NCI-H524 treated with DMSO at 0.1 percent for 48 hours (cell line): ENCODE data around the gene SH2D5.
A peak's percentile ranks its signal among the peaks of the same experiment; 100 is the strongest.

Source experiments
- DNase-seq: peaks from one replicate; lab custom pipeline; 2025; lab: John Stamatoyannopoulos, UW

The SH2D5 gene

DNA sequence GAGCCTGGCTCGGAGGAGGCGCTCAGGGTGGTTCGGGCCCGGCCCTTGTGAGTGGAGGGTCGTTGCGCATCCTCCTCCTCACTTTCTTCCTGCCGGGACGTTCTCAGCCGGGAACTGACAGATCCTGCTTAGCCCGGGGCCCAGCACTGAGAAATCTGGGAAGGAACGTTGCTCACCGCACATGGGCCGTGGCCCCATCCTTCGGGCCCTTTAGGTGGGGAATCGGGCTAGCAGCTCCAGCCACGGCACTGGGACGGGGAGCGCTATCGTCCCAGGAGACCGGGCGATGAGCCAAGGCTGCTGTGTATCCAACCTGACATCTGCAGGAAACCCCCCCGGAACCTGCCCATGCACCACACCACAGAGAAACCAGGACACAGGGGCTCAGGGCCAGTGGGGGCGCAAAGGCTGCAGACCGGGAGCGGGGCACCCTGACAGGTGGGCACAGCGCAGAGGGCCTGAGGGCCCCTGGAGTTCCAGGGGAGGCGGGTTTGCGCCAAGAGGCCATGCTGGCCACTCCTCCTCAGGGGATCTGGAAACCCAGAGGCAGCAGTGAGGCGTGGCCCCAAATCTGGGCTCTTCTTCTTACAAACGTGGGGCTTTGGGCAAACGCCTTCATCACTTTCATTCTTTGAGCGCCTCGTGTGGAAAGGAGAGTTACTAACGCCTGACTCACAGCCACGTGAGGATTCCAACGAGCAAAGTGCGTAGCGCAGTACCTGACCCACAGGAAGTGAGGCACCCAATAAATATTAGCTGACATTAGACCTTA is at the start of gene SH2D5:
Gene SH2D5, minus strand, starts transcription at position 116 of the 772 bp plus-strand sequence. CDS start 4,659 bp downstream, outside the sequence.
- DNase-seq, result peak; percentile 58

DNA sequence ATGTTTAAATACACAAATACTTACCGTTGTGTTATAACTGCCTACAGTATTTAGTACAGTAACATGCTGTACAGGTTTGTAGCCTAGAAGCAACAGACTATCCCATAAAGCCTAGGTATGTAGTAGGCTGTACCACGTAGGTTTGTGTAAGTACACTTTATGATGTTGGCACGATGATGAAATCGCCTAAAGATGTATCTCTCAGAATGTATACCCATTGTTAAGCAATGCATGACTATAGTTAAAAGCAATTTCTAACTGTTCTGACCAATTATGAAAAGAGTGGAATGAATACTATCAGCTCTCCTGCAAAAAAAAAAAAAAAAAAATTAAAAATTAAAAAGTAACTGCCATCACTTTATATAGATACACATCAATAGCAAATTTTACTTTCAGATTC is 43.2 kb upstream of the SH2D5 start:
- no peak for DNase-seq

DNA sequence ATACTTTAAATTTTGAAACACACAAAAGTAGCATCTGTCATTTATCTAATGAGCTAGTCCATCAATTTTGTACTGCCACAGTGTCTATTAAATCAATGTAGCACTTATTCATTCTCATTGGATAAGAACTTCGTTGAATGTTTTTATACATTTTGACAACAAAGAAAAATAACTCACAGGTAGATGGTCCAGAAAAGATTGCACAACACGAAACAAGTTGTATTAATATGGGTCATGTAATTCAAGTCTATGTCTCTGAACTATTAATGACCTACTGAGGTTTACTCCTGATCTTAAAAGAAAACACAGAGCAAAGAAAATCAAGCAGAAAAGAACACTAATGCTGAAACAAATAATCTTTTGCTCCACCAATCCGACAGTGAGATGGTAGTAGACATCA is 39.3 kb upstream of the SH2D5 start:
- DNase-seq, result no peak

DNA sequence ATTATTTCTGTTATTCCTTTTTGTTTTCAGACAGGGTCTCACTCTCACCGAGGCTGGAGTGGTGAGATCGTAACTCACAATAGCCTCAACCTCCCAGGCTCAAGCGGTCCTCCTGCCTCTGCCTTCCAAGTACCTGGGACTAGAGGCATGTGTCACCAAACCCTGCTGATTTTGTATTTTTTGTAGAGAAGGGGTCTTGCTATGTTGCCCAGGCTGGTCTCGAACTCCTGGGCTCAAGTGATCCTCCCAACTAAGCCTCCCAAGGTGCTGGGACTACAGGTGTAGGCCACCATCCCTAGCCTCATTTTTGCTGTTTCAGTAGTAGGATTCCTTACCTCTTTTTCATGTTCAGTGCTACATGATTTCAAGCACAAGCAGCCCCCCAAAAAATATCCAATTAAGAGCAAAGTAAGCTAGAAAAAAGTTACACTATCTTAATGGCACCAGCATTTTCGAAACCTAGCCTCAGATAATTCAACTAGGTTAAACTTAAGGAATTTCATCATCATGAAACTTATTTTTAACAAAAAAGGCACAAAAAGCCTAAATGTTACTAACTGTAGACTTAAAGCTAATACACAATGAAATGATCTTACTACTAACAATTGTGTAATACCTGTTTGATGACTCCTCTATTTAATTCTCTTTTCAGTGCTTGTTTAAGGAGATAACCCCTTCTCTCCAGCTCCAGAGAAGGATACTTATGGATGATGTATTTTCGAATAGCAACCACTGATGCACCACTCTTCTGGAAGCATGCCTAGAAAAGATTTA is 38.0 kb upstream of the SH2D5 start:
- DNase-seq, result no peak

DNA sequence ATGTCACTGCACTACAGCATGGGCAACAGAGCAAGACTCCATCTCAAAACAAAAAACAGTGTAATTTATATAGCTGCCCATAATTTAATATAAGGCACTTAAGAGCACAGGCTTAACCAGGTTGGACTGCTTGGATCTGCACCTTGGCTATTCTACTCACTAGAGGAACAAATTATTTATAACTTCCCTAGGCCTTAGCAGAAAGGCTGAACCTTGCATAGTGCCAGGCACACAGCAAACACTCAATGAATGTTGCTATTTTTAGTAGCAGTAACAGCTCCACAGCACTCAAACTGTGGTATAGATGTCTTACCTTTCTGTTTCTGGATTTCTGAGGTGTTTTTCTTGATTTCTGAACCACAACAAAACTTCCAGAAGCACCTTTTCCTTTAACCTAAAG is 34.8 kb upstream of the SH2D5 start:
- DNase-seq, result no peak

DNA sequence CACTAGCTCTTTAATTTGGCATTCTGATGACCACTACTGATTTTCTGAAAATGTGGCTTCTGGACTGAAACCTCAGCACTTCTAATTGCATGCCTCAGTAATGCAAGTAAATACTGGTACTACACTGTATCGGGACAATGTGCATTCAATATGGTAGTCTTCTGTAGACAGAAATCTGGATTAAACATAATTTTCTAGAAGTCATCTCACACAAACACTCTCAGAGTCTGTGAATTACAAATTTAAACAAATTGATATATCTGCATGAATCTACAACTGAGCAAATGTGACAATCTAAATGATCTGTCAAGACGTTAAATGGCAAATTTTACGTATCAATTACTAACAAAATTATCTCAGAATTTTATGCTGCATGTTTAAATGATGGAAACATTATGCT is 30.9 kb upstream of the SH2D5 start:
- DNase-seq, result no peak

DNA sequence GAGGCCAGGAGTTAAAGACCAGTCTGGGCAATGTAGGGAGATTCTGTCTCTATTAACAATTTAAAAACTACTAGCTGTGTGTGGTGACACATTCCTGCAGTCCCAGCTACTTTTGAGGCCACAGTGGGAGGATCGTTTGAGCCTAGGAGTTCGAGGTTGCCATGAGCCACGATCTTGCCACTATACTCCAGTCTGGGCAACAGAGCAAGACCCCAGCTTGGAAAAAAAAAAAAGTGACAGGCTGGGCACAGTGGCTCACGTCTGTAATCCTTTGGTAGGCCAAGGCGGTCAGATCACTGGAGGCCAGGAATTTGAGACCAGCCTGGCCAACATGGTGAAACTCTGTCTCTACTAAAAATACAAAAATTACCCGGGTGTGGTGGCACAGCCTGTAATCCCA is 27.8 kb upstream of the SH2D5 start:
- DNase-seq, result no peak

DNA sequence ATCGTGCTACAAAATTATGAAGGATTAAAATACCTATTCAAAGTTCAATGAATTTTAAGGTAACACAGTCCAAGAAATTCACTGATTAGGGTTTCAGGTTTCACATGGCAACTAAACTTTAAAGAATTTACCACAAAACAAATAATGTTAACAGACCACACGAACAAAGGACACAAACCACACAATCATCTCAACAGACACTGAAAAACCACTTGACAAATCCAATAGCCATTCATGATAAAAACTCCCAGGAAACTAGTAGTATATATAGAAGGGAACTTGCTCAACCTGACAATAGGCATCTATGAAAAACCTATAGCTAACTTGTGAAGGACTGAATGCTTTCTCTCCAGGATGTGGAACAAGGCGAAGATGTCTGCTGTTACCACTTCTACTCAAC is 21.1 kb upstream of the SH2D5 start:
- no peak for DNase-seq

DNA sequence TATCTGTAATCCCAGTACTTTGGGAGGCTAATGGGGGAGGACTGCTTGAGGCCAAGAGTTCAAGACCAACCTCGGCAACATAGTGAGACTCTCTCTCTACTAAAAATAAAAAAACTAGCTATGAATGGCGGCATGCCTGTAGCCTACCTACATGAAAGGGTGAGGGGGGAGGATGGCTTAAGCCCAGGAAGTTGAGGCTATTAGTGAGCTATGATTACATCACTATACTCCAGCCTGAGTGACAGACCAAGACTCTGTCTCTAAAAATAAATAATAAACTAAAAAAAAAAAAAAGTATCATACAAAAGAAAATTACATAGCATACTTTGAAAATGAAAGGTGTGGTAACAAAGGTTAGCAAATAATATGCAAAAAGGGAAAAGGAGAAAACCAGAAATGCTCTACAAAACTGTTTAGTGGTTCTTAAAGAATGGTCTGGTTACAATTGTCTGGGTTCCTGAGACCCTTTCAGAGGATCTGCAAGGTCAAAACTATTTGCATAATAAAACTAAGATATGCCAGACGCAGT is 19.0 kb upstream of the SH2D5 start:
- DNase-seq, result no peak

DNA sequence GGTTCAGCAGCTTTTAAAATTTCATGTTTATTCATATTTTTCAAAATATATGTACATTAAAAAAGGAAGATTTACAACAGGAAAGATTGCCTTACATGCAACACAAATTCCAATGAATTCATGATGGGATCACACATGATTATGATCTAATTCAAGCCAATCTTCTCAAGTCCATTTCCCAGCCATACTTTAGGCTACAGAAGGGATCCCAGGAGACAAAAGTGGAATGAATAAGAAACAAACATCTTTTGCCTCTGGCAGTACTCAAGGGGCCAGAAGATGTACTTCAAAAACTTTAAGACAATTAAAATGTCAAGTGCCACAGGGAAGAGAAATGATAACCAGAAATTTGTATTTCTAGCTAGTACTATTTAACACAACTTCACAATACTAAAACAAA is 10.2 kb upstream of the SH2D5 start:
- DNase-seq, result no peak

DNA sequence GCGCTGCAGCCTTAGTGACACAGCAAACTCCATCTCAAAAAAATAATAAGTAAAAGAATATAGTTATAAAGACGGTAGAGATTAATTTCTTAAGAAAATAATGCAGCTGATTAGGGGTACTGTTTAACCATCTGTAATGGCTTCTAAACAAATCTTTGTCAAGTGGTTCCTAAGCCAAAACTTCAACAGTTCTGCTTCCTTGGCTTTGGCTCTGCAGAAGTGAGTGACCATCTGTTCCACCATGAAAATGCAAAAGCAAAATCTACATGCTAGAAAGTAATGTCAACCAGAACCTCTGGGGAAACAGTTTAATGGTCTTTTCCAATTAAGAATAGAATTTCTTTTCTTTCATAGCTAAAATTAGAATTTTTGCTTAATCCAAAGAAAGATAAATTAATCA is 8.3 kb upstream of the SH2D5 start:
- DNase-seq, result peak; percentile 64

DNA sequence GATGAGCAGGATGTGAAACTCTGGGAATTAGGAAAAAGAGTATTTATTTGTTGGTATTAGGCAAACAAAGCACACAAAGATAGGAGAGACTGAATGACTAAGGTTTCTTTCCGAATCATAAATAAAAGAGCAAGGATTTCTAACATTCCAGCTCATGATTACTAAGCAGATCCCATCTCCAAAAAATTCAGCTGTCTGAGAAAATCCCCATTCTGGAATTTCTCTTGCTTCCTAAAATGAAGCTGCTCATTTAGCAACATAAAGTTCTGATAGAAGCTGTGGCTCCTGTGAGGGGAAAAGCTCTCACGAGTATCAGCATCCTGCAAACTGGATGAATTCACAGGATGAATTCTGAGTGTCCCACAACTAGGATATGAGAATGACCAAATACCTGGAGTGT is 6.7 kb upstream of the SH2D5 start:
- DNase-seq, result no peak

DNA sequence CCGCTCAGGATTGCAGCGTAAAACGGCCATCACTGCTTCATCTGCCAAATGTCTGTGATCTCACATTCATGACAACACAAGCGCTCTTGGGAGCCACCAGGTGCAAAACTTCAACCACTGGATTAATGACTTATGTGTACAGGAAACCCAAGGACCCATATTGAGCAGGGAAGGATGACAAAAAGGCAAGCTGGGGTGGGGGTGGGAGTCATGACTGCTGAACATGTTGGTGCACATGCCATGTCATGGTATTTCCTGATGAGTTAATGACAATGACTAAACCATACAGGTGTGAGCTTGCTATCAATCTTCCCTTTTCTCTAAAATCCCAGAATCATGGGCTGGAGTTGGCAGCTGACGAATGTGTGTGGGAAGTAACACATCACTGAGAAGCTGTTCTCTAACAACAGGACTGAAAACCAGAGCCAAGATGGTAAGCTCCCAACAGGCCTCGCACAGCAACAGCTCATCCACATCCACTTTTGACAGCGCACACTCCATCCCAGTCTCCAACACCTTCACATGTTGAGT is 3.1 kb upstream of the SH2D5 start:
- DNase-seq, result no peak

DNA sequence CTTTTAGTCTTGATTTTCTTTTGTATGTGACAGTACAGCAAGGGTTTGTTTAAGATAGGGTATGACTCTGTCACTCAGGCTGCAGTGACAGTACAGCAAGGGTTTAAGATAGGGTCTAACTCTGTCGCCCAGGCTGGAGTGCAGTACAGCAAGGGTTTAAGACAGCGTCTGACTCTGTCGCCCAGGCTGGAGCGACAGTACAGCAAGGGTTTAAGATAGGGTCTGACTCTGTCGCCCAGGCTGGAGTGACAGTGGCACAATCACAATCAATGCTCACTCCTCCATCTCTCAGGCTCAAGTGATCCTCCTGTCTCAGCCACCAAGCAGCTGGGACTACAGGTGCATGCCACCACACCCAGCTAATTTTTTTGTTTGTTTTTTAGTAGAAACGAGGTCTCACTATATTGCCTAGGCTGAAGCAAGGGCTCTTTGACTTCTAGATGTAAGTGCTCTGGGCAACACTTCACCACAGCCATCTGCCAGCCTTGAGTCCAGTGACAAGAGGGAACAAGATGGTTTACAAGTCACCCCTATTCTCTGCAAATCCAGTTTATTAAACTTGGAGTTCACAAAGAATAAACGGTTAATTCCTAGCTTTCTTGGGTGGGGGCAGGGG is 965 bp upstream of the SH2D5 start:
- peak; percentile 38 for DNase-seq

DNA sequence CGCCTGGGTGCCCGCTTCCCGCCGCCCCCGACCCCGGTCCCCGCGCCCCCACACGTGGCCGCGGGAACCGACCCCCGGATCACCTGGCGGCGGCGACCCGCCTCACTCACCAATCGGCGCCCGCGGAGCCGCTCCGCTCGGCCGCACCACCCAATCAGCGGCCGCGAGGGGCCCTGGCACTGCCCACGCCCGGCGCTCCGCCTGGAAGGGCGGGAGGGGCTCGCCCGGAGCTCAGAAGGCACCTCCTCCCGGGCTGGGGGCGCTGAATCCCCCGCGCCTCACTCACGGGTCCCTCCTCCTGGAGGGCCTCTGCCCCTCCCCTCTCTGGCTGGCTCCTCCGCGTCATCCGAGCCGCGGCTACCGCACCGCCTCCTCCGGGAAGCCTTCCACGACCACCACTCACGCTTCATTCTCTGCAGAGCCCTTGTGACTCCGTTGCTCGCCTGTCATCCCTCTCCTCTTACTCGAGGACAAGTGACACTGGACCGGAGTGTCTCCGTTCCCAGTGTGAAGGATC is 374 bp downstream of the SH2D5 start:
- peak; percentile 3 for DNase-seq

DNA sequence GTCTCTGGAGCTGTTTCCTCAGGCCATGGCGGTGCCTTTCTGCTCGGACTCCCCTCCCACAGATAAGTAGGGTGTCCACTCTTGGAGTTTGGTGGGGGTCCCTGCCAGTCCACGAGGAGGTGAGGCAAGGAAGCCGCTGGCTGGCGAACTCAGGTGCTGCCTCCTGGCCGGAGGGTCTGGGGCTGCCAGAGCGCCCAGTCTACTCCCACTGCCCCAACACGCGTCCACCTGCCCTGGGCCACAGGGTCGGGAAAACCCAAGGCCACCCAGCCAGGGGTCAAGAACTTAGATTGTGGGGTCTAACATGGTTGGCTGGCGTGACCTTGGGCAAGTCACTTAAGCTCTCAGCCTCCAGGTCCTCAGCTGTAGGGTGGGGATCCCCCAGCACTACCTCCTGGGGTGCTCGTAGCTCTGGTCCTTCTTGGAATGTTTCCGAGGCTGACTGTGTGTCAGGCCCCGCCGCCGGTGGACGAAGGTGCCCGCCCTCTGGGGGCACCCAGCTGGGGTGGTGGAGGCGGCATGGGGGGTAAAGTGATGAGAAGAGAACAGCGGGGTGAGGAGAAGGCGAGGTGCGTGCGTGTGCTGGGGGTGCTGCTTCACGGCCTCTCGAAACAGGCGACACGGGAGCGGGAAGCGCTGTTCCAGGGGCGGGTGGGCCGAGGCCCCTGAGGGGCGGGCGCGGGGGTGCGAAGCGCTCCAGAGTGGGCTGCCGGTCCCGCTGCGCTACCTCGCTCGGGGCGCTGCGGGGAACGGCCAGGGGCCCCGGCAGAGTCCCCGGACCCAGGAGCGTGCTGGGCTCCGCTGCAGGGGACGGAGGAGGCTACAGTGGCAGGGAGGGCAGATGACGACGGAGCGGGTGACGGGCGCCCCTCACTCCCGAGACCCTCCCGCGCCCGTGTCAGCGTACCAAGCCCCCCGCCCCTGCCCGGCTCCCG is 1.2 kb downstream of the SH2D5 start:
- no peak for DNase-seq

DNA sequence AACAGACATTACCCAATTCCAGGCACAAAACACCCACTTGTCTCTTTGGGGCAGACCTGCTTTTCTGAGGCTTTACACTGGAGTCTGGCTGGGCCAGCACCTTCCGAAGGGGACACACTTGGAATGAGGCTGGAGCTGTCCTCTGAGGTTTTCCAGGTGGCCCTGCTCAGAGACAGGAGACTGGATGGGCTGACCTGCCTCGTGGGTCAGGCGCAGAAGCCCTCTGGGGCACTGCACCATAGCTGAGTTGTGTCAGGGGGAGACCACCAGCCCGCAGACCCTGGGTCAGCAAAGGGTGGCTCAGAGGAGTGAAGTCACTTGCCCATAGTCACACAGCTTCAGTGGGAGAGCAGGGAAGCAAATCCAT is 1.8 kb downstream of the SH2D5 start:
- DNase-seq, result no peak

DNA sequence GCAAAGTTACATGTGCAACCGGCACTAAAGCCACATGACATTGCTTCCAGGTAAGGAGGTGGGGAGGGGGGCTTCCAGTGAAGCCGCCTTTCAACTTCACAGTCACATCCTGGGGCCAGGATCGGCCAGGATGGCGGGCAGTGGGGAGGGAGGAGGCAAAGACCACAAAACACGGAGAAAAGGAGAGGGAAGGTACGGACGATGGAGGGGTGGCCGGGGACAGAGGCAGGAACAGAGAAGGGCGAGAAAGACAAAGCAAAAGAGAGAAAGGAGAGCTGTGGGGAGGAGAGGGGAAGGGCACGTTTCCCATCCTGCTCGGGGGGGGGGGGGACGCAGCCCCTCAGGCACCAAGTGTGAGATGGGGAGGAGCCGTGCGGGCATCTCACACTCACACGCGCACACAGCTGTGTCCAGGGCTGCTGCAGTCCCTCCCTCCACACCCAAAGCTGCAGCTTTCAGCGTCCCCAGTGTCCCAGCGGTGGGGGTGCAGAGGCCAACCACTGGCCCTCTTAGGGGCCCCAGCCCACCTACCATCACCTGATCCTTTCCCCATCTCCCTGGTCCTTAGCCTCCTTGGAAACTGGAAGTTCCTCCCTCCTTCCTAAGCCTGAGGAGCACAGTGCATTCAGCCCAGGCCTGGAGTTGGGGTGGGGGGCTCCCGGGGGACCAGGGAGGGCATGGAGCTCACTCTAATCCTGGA is 2.4 kb downstream of the SH2D5 start:
- no peak for DNase-seq

DNA sequence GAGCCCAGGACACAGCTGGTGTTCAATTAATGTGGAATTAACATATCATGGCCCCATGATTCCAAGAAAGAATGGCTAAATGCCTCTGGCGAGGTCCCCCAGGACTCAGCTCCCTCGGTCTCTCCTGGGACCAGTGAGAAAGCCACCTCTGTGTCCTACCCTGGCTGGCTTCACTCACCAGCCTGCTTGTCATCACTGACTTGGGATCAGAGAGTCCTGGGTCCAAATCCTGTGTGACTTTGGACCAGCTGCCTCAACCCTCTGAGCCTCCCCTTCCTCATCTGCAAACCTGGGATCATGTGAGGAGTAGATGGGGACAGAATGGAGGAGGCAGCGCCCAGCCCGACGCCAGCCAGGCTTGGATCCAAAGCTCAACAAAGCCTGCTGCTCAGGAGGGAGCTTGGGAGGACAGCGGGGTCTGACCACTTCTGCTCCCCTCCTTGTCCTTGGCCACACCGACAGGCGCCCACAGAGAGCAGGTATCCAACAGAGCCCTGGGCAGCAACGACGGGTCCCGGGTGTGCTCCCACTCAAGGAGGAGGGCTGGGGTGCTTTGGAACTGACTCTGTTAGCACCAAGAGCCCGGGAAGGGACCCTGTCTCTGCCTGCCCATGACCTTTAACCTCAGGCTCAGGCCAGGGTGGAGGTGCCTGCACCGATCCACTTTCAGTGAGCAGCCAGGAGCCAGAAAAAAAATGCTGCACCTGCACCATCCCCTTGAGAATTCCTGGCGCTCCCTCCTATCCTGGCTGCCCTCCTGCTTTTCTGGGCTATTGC is 3.2 kb downstream of the SH2D5 start:
- no peak for DNase-seq
